Coronary artery (tissue), 2 donors: ENCODE measurements around the gene NUP93.

ENCODE experiments used
- DNase-seq: peaks from one replicate; pipeline ENCODE4 v3.0.0-alpha.2; 2017; ENCODE audit warnings: low spot score
- H3K27ac ChIP-seq, 2 donors: fragments of 200-600 bp; sonication (generic); one replicate each; pipeline ENCODE4 v1.5.1; 2016 to 2019
- H3K4me3 ChIP-seq: fragments of 200-600 bp; sonication (generic); 2 replicates; pipeline ENCODE4 v1.5.1; 2016; ENCODE audit warnings: mild to moderate bottlenecking, moderate library complexity
- CTCF ChIP-seq: fragments of 200-600 bp; sonication (generic); IDR thresholded peaks from one replicate; pipeline ENCODE4 v1.5.1; 2019; ENCODE audit warnings: antibody characterized with exemption

The NUP93 gene

GRCh38 chr16:56872863-56873391 is 143.0 kb downstream of the NUP93 start:
- TF ChIP-seq CTCF, result no peak
- H3K4me3 ChIP-seq, result no peak overlapping the region
- H3K27ac ChIP-seq, result no peak overlapping the region
- DNase-seq, result no peak

DNA sequence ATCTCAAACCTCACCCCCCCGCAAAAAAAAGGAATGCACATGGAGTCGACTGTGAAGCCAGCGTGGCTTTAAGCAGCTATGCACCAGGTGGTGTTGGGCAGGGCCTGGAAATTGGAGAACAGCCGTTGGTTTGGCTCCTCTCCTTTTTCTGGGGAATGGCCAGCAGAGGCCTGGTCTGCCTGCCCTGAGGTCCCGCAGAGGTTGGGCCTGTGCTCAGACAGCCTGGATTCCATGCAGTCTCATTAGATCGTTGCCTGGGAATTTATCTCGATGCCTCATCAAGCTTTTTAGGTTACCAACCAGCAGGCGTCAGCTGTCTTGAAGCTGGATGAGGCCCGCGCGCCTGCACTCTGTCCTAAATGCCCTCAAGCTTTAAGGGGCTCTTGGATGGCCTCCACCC is 144.9 kb downstream of the NUP93 start:
- no peak for DNase-seq
- no peak for TF ChIP-seq CTCF
- H3K27ac ChIP-seq, result no peak overlapping the region
- H3K4me3 ChIP-seq, result no peak overlapping the region

GRCh38 chr16:56876048-56876447 is 146.1 kb downstream of the NUP93 start:
- DNase-seq, result no peak
- no peak for TF ChIP-seq CTCF
- Histone ChIP-seq H3K27ac (no peak overlapping the region), H3K4me3 (no peak overlapping the region)

DNA sequence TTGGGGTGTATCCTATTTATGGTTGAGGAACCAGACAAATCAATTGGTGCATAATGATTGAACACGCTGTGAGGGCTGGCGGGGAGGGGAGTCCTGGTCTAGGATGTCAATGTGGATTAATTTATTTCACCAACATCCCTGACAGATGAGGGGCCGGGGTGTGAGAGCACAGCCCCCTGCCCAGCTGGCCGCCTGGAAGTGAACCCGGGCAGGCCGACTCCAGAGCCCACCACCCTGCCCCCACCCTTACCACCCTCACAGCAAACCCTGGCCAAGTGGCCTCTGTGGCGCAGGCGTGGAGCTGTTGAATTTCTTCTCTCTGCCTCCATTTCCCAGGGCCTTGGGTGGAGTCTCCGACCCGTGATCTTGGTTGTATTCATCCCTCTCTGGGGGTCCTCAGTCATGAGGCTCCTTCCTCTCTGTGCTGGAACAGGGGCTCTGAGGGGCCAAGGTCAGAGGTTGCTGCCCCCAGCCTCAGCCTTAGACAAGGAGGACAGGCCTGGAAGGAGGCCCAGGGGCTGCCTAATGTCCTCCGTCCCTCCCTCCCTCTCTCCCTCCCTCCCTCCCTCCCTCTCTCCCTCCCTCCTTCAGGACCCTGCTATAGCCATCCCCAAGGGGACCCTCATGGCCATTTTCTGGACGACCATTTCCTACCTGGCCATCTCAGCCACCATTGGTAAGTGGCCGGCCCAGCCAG is 147.7 kb downstream of the NUP93 start:
- no peak for TF ChIP-seq CTCF
- Histone ChIP-seq H3K27ac (no peak overlapping the region), H3K4me3 (no peak overlapping the region)
- DNase-seq, result no peak

GRCh38 chr16:56878282-56878854 is 148.4 kb downstream of the NUP93 start:
- Histone ChIP-seq H3K4me3 (no peak overlapping the region), H3K27ac (no peak overlapping the region)
- no peak for DNase-seq
- TF ChIP-seq CTCF, result no peak

DNA sequence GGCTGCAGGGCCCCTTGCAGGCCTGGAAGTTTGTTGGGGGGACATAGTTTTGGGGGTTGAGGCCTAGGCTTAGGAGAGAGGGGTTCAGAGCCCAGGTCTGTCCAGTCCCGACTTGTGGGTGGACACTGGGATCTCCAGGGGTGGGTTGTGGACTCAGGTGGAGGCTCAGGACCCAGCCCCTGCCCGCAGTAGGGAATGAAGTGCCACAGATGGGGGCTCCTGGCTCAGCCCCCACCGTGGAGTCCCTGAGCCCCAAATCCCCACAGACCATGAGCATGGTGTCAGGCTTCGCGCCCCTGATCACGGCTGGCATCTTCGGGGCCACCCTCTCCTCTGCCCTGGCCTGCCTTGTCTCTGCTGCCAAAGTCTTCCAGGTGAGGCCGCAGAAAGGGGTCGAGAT is 149.3 kb downstream of the NUP93 start:
- Histone ChIP-seq H3K27ac (no peak overlapping the region), H3K4me3 (no peak overlapping the region)
- no peak for DNase-seq
- no peak for TF ChIP-seq CTCF

DNA sequence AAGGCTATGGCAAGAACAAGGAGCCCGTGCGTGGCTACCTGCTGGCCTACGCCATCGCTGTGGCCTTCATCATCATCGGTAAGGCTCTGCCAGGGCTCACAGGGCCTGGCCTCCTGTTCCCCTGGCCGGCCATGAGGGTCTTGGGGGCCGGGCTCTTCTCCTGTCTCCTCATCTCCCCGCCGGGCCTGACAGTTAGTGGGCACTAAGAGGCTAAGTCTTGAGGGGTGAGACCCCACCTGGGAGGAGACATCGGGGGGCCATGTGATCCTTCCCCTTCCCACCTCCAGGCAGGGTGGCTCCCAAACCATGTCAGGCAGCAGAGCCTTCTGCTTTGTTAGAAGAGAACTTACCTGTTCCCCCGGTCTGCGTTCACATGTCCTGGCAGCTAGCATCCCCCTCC is 150.2 kb downstream of the NUP93 start:
- no peak for TF ChIP-seq CTCF
- H3K4me3 ChIP-seq, result no peak overlapping the region
- H3K27ac ChIP-seq, result no peak overlapping the region
- no peak for DNase-seq
